8988T (cell line): ENCODE data around the gene CDH22.

Source experiments
- DNase-seq: peaks from one replicate; pipeline ENCODE4 v3.0.0; 2011

The CDH22 gene

DNA sequence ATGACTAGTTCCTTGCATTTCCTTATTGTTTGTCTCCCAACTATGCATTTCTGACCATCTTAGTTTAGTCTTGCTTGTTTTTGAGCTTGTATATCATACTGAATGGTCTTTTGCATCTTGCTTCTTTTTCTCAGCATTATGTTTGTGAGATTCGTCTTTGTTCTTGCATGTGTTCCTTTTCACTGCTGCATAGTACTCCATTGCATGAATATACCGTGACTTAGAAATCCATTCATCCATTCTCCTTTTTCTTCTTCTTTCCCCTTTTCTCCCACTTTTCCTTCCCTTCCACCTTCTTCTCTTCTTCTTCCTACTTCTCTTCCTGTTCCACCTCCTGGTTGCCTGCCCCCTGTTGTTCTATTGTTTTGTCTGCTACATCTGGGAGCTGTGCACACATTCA is 42.8 kb downstream of the CDH22 start:
- DNase-seq: no peak

DNA sequence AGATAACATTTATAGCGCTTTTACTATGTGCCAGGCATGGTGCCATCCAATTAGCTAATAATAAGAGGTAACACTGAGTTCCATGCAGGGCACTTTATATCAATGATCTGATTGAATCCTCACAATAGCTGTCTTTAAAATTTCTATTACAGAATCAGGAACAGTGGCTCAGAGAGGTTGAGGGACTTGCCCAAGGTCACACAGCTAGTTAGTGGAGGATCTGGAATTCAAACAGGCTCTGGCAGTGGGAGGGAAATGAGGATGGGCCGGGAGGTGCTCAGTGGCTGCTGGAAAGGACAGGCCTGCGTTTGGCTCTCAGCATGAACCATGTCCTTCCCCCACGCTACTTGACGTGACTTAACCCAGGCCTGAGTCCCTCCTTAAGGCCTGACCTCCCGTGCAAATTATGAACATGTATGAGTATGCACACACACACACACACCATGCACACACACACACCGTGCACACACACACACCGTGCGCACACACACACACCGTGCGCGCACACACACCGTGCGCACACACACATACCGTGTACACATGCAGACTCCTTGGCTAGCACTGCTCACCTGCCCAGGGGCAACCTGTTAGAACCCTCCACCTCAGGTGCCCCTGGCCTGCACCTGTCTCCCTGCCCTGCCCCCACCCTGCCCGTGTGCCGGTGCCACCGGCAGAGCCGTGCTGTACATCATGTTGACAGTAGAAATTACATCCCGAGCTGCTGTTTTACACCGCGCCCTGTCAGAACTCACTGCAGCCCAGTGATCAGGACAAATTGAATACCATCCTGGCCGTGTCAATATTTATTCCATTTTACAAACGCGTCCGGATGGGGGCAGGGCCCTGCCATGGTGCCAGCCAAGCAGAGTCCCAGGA is 43.7 kb downstream of the CDH22 start:
- DNase-seq: no peak

DNA sequence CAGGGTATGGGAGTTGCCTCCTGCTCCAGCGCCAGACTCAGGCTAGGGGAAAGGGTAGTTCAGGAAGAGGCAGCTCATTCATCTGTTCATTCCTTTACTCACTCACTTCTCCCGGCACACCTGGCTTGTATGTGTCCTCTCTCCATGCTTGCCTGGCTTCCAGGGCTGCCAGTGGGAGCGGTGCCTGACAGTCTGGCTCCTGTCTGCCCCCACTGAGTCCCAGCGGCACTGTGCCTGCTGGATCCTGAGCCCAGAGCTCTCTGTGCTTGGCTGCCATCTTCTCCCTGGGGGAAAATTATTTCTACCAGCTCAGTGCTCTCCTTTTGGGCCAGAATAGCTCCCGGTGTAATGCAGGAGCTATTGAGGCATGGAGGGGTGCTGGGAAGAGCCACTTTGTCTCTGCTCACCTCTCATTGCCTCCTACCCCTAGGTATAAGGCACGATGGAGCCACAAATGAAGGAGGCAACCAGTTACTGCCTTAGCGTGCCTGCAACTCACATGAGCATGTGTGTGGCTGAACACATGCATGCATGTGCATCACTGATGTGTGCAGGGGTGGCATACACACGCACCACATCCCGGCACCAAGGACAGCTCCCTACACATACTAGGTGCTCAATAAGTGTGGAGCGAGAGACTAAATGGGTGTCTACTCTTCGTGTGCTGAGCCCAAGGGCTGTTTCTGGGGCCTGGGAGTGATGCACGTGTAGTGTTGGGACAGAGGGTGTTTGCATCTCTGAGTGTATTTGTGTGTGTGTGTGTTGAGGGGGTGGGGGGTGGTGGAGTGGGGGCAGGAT is 46.6 kb downstream of the CDH22 start:
- no peak for DNase-seq

DNA sequence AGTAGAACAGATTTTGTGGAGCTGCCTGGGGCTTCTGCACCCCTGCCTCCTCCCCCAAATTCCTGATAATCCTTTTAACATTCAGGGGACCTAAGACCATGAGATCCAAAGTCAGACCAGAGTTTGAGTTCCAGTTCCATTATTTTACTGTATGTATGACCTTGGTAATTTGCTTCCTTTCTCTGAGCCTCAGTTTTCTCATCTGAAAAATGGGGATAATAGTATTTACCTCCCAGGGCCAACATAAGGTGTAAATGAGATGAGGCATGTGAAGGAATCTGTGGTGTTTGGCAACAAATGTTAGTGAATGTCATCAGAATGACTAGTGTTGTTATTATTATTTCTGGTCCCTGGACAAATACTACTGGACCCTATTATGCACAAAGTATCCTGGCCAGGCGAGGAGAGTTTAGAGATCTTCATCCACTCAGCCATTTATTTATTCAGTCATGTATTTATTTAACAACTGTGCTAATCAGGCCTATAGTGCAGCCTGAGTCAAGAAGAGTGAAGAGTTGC is 47.3 kb downstream of the CDH22 start:
- no peak for DNase-seq

DNA sequence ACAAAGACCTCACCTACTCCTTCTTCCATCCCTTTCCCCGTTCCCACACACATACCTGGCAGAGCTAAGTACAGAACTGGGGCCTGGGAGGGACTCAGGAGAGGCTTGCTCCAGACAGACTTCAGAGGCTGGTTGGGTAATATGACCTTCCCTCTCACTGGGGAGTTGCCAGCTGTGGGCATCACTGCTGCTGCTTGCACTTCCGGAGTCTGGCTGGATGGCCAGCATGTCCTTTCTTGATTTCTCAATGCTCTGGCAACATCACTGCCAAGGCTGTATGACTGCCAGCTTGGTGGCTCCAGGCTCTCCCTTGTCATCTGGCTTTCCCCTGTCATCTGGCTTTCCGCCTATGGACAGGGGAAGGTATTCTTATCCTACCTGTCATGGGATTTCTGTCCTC is 47.8 kb downstream of the CDH22 start:
- no peak for DNase-seq

DNA sequence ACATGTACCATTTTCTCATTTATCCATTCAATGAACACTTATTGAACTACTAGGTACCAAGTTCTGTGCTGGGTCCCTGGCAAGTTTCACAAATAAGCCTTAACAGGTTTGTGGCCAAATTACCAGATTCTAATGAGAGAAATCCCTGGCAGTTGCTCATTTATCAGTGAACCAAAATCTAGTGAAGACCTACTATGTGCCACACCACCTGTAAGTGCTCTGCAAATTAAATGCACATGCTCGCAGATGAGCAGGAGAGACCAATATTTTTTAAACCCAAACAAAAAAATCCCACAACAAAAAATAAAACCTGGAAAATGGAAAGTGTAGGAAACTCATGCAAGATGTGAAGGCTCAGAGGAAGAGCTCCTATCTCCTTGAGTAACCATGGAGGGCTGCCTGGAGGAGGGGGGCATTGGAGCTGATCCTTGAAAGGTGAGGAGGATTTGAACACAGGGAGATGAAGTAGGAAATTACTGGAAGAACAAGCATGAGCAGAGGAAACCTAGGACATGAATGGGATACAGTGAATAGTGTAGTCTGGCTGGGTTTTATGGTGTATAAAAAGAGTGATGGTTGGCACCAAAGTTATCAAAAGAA is 48.9 kb downstream of the CDH22 start:
- no peak for DNase-seq

DNA sequence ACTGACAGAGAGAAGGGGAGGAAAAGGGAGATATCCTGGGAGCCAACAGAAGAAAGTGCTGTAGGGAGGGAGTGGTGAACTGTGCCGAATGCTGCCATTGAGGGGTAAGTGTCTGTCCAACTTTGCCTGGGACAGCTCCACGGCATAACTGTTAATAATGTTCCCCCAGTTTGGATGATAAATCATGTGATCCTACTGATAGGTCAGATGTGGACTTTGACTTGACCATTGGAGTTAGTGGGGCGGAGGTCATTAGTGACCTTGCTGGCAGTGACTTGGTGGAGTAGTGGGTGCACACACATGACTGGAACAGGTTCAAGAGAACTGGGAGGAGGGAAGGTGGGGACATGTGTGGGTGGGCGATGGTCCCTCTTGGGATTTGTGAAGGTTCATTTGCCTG is 50.4 kb downstream of the CDH22 start:
- DNase-seq: no peak

DNA sequence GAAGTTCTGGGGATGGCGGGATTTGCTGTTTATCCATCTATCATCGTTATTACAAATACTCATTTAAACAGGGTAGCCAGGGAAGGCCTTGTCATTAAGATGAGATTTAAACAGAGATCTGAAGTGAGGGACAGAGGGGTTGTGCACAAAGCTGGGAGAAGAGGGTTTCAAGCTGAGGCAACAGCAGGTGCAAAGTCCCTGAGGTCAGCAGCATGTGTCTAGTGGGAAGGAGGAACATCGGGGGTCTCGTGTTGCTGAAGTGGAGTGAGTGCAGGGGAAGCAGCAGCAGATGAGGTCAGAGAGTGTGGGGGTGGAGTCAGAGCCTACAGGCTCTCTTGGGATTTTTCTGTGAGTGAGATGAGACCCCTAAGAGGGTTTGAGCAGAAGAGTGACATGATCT is 52.0 kb downstream of the CDH22 start:
- DNase-seq: no peak

DNA sequence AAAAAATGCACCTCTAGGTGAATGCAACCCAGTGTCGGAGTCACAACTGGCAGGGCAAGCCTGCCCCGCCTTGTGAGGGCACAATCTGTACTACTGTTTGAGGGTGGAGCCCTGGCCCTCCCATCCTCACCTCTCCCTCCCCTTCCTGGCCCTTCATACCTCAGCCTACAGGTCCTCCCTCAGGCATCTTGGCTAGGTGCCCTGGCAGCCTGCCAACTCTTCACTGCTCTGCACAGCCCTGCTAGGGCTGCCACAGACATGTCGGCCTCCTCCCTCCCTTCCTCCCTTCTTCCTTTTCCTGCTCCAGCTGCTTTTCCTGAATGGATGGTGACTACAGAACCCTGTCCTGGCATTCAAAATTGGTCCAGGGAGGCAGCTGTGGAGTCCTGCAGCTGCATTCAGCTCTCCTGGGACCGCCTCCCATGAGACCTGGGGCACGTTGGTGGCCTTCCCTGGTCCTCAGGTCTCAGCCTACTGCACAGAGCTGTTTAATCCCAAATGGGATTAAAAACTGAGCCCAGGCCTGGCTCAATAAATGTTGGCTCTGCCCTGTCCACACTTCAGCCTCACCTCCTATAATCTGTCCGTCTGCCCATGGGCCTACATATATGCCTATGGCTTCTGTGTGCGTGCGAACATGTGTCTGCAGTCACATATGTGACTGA is 52.7 kb downstream of the CDH22 start:
- peak; percentile 61 for DNase-seq

DNA sequence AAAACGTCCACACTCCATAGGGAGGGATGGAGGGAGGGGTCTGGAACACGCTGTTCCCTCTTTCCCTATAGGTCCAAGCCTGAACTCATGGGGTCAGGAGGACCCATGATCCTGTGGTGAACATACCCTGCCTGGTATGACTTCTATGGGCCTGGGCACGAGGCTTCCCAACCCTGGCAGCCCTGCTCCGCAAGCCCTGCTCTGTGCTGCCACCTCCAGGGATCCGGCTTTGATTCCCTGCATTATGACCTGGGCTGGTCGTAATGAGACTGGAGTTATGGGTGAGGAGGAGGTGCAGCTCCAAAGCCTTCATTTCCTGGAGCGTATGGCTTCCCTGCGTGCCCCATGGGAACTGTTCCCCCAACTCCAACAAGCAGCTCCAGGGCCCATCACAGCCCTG is 54.9 kb downstream of the CDH22 start:
- DNase-seq: peak; percentile 92

DNA sequence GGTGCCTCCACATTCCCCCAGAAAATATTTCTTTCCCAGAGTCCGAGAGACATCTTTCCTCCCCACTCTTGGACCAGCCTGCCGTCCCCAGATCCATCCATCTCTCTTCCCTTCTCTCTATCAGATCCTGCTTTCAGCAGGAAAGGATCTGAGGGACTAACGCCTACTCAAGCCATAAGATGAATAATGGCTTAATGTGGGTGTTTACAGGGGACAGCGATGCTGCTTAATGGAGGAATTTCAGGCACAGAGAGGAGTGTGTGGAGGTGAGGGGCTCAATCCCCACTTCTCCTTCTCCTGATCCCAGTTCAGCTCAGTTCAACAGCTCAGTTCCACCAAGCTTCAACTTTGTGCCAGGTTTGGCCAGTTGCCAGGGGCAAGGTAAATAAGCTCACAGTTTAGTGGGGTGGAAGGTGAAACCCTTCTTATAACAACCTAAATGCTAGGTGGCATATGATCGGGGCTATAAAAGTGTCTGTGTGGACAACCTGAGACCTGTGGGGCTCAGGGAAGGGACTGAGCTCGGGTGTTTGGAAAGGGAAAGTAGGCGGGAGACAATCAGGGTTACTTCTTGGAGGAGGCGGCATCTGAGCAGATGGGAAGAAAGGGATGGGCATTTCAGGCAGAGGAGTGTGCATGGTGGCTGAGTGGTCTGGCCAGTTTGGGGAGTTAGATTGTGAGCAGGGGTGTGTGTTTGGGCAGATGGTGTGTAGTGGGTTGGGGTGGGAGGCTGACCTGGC is 55.8 kb downstream of the CDH22 start:
- no peak for DNase-seq

DNA sequence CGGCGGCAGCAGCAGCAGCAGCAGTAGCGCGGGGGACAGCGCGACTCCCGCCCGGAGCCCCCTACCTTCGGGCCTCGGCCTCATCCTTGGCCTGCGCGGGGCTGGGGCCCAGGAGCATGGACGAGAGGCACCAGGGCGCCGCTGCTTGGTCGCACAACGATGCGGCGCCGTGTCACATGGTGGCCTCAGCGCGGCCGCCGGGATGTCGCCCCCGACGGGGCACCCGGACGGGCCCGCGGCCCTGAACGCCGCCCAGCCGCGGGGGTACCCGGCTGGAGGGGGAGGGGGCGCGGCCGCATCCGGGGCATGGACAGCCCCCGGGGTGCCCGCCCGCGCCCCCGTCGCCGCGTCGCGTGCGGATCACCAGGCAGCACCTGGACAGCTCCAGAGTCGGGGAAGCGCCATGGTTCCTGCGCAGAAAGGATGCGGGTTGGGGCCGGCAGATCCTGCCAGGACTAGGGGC is 57.1 kb downstream of the CDH22 start:
- no peak for DNase-seq

DNA sequence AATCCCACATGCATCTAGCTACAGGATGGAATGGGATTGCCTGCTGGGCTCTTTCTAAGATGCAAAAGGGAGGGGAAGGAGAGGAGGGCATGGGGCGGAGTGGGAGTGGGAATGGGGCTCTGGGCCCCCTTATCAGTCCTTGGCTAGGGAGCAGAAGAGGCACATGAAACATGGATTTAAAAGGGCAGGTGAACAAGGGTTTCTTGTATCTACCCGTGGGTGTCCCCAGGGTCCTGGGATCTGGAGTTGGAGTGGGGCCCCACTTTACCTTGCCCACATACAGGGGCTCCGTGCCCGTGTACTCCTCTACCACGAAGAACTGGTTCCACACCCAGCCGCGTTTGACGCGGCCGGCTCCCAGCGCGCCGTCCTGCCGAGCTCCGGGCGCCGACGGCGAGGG is 57.5 kb downstream of the CDH22 start:
- no peak for DNase-seq

DNA sequence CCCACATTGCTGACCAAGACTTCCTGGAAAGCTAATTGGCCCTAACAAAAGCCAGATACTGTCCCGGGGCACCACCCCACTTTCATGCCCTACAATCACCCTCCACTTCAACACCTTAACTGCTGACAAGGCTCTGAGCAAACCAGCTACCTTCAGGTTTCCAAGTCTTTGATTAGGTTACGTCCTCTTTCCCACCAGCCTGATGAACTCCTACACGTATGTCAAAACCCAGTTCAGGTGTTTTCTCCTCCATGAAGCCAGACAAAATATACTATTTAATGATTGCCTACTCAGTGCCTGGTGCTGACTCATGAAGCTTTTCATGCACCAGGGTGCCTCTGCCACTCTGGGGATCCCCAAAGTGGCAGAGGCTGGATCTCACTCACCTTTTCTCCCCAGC is 58.6 kb downstream of the CDH22 start:
- no peak for DNase-seq

DNA sequence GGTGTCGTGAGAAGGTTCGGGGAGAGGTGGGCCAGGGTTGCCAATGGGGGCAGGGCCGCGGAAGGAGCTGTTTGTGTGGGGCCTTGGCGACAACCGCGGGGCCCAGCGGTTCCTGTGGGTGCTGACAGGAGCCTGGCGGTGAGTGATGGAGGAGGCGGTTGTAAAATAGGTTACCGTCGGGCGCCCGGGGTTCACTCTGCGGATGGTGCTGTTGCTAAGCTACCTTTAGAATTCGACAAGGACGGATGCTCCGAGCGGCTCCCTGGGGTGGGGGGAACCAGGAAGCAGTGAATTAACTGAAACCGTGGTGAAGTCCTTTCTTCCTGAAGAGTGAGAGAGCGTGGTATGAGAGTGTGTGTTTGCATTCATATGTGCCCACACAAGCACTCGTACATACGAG is 61.7 kb downstream of the CDH22 start:
- DNase-seq: no peak

DNA sequence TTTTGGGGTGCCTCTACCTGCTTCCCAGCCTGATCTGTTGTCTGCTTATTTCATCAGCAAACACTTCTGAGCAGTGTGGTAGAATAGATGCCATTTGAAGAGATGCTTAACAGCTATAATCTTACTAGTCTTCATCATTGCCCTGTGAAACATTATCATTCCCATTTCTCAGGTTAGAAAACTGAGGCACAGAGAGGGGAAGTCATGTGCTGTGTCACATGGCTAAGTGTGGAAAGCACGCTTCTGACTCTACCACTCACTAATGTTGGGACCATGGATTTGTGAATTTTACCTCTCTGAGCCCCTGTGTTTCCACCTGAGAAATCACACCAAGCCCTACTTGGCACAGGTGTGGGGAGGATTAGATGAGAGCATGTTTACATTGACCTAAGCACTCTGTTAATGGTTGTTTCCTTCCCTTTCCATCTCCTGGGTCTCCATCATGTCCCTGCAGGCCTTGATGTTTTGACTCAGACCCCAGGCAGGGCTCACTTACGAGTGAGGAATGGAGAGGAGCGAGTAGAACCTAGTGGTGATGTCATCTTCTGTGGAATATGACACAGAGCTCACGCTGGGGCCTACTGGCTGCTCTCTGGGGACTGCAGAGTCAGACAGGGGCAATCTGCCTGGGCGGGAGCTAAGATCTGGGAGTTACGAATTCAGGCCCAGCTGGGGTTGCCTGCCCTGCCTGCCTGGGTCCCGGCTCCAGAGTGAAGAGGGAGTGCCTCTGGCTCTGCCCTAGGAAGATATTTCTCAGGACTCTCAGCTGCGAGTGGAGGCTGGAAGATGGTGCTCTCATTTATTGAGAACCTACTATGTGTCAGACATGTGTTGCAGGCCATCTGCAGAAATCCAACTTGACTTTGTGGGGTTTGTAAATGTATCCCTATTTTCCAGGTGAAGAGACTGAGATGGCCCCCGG is 64.3 kb downstream of the CDH22 start:
- no peak for DNase-seq

DNA sequence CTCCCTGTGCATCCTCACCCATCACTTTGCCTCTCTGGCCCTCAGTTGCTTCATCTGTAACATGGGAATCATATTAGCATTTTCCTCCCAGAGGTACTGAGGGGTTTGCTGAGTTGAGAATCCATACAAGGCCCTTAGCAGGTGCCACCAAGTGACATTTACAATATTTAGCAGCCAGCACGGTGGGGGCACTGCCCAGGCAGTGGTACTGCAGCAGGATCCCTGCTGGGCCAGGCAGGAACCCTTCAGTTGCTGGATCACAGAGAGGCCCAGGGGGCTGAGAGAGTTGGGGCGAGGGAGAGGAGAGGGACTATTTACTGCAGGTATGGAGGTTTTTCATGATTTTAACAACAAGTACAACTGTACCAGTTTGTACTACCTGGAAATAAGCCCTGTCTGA is 65.9 kb downstream of the CDH22 start:
- DNase-seq: no peak

DNA sequence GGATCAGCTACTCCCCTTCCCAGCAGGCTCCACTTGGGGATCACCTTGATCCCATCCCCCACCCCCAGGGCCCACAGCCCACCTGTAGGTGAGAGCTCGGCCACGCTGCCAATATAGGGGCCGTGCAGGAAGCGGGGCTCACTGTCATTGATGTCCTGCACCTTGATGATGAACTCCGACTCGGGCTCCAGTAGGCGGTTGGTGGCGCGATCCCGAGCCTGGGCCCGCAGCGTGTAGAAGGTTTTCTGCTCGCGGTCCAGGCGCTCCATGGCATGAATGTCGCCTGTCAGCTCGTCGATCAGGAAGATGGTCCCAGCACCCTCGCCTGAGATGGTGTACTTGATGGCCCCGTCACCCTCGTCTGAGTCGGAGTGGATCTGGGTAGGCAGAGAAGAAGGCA is 67.4 kb downstream of the CDH22 start:
- DNase-seq: no peak

DNA sequence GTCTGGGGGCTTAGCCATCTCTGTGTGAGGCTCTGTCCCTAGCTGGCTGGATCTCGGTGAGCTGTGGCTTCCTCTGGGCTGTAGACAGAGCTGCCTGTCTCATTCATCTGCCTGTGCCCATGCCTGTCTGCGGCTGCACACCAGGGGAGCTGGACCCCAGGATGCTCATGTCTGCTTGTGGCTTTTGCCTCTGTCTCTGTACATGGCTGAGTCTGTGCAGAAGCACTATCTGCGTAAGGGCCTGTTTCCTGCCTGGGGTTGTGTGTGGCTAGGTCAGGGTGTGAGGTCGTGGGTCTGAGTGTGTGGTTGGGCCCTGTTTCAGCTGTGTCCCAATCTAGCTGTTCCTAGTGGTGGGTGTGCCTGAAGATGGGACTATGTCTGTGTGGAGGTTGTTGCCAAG is 68.2 kb downstream of the CDH22 start:
- DNase-seq: no peak

DNA sequence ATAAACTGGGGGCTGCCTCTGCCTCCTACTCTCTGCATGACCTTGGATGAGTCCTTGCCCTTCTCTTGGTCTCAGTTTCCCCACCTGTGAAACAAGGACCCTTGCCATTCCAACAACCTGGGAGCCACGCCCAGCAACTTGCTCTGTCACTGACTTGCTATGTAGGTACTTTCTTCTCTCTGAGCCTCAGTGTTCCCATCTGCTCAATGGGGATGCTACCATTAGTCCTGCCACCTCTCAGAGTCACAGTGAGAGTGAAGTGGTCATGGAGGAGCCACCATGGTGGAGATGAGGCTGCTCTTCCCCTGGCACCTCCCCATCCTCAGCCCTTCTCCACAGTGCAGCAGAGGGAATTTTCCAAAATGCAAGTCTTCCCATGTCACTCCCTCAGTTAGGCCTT is 70.6 kb downstream of the CDH22 start:
- no peak for DNase-seq

DNA sequence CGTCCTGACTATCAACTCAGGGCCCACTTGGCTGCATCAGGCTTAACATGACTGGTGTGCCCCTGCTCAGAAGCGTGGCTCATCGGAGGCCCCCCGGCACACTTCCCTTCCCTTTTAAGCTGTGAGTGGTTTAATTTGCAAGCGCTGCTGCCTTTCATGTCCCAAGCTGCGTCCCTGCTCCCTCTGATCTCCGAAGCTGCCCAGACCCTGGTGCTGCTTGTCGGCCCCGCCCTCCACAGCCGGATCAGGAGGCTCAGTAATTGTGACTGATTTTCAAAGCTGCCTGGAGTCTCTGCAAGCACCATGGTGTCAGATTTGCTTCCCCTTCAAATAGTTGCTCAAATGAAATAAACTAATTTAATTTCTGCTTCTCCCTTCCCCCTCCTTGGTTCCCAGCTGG is 71.1 kb downstream of the CDH22 start:
- no peak for DNase-seq
